ENCODE results near the gene GNL2. TPM values are rescaled to one million over a fixed set of nuclear protein-coding genes. Genes with fewer than 3 reads are reported as not detected.

Gene GNL2
- 10 to 100 TPM; 35.7 to 40.0 TPM for total RNA-seq
- long read RNA-seq, donor 1, transcript GNL2-201 (16 exons, 2,334 nt) = major isoform, 7 of 13 reads
- long read RNA-seq, donor 1, partial matches to known transcripts = 4 of 13 reads
- long read RNA-seq, donor 1, other reads (novel, unspliced or antisense) = 0 of 13 reads
- long read RNA-seq, donor 2, transcript GNL2-201 (16 exons, 2,334 nt) = major isoform, 38 of 63 reads
- long read RNA-seq, donor 2, partial matches to known transcripts = 21 of 63 reads
- long read RNA-seq, donor 2, other reads (novel, unspliced or antisense) = 4 of 63 reads

DNA sequence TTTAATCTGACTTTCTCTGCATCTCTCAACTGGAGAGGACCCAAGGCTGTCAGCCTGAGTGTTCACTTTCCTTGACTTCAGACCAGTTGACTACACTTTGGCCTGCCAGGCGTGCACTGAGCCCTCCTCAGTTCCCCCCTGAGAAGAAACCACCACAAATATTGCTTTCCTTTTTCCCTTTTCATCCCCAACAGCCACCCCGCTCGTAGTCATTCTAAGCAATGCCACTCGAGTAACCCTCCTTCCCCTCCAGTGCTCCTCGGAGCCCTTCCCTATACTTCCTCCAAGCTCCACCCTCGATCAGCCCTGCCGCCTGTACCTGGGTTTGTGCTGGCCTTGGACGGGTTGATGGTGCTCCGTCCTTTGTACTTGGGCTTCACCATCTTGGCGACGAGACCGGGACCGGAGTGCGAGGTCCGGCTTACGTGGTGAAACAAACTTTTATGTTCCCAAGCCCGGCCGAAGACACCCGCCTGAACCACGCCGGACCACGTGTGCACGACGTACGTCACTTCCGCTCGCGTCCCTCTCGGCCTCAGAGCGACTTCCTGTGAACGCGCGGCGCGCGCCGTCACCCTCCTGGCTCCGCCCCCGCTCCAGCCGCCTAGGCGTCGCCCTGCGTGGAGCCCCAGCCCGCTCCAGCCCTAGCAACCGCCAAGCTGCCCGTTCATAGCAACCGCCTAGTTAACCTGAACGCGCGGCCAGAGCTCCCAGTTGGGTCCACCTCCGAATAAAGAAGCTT, at the start of gene GNL2:
GNL2 (minus strand) TSS at position 498 of the 742 bp plus-strand sequence; CDS start at position 383, 115 bp downstream.
- intact Hi-C loops (cut with DNase I) = loop anchor here in 1 of 2 donors (5.0 kb wide), 1 partner anchor 717 kb away; no protein-coding TSS in a partner anchor
- peak; percentile 100 for DNase-seq (ENCODE audit: low spot score)

DNA sequence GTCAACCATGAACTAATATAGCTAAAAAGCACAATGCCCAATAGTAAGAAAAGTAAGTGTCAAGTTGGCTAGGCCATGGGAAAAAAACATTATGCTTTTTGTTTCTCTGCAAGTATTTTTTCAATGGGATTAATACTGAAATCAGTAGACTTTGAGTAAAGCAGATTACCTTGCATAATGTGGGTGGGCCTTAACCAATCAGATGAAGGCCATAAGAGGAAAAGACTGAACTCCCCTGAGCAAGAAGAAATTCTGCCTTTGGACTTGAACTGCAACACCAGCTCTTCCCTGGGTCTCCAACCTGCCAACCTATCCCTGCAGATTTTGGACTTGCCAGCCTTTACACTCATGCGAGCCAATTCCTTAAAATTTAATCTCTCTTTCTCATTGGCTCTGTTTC, 45.3 kb upstream of the GNL2 start:
- intact Hi-C loops (cut with DNase I) = no loop called here
- DNase-seq (ENCODE audit: low spot score) = no peak

DNA sequence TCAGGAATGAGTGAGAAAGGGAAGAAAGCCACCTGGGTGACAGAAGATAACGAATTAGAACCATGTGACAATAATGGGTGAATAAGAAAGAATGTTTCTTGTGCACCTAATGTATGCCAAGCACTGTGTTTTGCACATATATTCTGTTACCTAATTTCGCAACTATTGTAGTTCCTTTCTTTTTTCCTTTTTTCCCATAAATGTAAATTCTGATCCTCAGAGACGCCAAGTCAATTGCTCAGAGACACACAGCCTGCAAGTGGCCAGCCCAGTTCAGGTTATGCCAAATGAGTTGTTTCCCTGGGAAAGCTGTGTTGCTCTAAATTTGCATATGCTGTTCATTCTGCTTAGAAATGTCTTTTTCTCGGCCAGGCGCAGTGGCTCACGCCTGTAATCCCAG, 40.7 kb upstream of the GNL2 start:
- no peak for DNase-seq (ENCODE audit: low spot score)
- intact Hi-C loops (cut with DNase I) = no loop called here

- intact Hi-C loops (cut with DNase I) = no loop called here
- DNase-seq (ENCODE audit: low spot score) = no peak
Observed at GRCh38 chr1:37634992-37635902, 39.5 kb upstream of the GNL2 start.

GRCh38 chr1:37634244-37634991, 38.7 kb upstream of the GNL2 start, which contains the start of gene RSPO1:
Gene RSPO1, minus strand, starts transcription at chr1:37634892. Its CDS starts 5,231 bp downstream, at chr1:37629661.
- DNase-seq (ENCODE audit: low spot score) = peak; percentile 80

DNA sequence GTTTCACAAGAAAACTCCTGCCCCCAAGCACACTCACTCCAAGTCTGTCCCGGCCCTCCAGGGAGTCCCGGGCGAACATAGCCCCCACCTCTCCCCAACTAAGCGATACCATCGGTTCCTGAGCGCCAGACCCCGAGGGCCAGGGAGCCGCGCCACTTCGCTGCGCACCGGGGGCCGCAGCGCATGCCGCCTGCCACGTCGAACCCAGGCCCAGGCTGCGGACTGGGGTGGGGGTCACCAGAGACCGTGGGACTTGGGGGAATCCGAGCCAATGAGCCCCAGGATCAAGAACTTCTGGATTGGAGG, 38.2 kb upstream of the GNL2 start:
- DNase-seq (ENCODE audit: low spot score) = peak; percentile 67
- intact Hi-C loops (cut with DNase I) = no loop called here

More at GRCh38 chr1:37634244-37634991, 38.7 kb upstream of the GNL2 start, which contains the start of gene RSPO1:
- intact Hi-C loops (cut with DNase I) = no loop called here

DNA sequence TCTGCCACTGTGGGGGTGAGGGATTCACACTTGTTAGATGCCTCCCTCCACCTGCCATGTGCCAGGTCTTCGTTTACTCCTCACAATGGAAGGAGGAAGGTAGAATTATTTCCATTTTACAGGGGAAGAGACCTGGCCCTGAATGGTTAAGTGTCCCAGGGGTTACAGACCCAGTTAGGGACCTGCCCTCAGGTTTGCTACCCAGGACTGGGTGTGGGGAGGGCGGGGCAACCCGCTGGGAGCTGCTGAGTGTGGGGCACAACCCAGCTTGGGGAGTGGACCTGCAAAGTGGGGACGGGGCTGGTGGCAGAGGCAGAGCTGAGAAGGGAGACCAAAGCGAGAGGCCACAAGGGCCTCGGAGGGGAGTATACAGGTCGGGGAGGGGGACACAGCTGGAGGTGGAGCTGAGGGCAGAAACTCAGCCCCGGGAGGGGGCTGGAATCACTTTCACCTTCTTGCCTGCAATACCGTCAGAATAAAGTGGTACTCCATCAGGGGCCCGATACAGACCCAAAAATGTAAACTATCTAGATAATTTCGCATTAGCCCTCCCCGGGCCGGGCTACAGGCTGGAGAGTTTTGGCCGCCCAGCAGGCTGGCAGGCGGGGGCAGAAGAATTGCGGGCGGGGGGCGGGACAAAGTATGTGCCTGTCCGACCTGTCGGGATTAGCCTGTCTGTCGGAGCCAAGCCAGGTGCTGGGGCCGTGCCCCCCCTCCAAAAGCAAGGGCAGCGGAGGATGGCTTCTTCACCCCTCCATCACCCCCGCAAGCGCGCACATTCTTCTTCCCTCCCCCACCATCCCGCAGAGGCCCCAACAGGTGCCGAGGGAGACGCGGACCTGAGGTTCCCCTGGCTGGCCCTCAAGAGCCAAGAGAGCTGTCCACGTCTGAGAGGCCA, 37.6 kb upstream of the GNL2 start:
- DNase-seq (ENCODE audit: low spot score) = peak; percentile 70
- intact Hi-C loops (cut with DNase I) = no loop called here

- intact Hi-C loops (cut with DNase I) = no loop called here
- DNase-seq (ENCODE audit: low spot score) = peak; percentile 26
Observed at GRCh38 chr1:37631036-37631435, 35.3 kb upstream of the GNL2 start.

GRCh38 chr1:37630426-37631028, 34.8 kb upstream of the GNL2 start:
- peak; percentile 53 for DNase-seq (ENCODE audit: low spot score)
- intact Hi-C loops (cut with DNase I) = no loop called here

GRCh38 chr1:37629726-37630425, 34.1 kb upstream of the GNL2 start:
- intact Hi-C loops (cut with DNase I) = no loop called here
- no peak for DNase-seq (ENCODE audit: low spot score)

DNA sequence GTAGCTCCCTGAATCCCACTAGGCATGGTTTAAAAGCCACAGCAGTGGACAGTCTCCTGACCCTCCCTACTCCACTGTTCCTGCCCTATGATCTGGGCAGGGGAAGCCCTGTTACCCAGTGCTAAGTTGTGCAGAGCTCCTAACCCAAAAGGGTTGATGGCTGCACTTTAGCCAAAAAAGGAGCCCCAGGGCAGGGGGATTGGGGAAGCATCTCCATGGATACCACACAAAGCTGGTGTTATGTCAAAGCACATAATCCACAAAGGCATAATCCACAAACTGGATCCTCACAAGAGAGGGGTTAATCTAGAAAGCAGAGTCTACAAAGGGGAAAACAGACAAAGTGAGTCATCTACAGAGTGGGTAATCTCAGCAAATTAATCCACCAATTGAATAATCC, 33.3 kb upstream of the GNL2 start:
- intact Hi-C loops (cut with DNase I) = no loop called here
- peak; percentile 28 for DNase-seq (ENCODE audit: low spot score)

- DNase-seq (ENCODE audit: low spot score) = no peak
- intact Hi-C loops (cut with DNase I) = no loop called here
Observed at GRCh38 chr1:37628026-37628556, 32.4 kb upstream of the GNL2 start.

- intact Hi-C loops (cut with DNase I) = no loop called here
- DNase-seq (ENCODE audit: low spot score) = peak; percentile 16
Observed at GRCh38 chr1:37622131-37622530, 26.4 kb upstream of the GNL2 start.

GRCh38 chr1:37621326-37621870, 25.7 kb upstream of the GNL2 start:
- DNase-seq (ENCODE audit: low spot score) = peak; percentile 50

DNA sequence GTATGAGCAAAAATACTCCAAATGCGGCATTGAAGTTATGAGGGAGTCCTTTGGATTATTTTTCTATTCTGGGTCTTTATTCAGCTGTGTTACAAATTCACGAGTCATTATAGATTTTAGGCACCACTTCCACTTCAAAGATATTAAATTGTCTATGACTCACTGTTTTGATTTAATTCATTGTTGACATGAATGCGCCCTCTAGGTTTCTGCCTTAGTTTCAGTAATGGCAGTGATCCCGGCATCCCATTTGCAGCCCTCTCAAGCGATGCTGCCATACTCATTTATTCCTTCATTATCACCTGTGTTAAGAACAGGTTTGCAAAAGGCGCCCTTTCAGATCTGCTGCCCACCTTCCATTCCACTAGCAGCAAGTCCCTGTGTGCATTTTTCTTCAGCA, 25.0 kb upstream of the GNL2 start:
- DNase-seq (ENCODE audit: low spot score) = no peak
- intact Hi-C loops (cut with DNase I) = no loop called here

More at GRCh38 chr1:37621326-37621870, 25.7 kb upstream of the GNL2 start:
- intact Hi-C loops (cut with DNase I) = no loop called here

GRCh38 chr1:37616330-37616729, 20.6 kb upstream of the GNL2 start:
- intact Hi-C loops (cut with DNase I) = no loop called here
- peak; percentile 55 for DNase-seq (ENCODE audit: low spot score)
